SK-N-MC (cell line): ENCODE results near the gene CDC42BPB.

Experiments used
- DNase-seq: peaks from one replicate; pipeline ENCODE4 v3.0.0-alpha.2; 2011; ENCODE audit warnings: low read depth, low spot score
- H3K27ac ChIP-seq: fragments of 200-600 bp; sonication (generic); 2 replicates; pipeline ENCODE4 v1.5.1; 2016; ENCODE audit warnings: mixed run types
- H3K36me3 ChIP-seq: fragments of 200-600 bp; sonication (generic); 2 replicates; pipeline ENCODE4 v1.6.1; 2017; ENCODE audit warnings: antibody characterized with exemption, low read length, mixed read lengths; ENCODE audit not compliant: insufficient read depth
- H3K4me3 ChIP-seq: fragments of 200-600 bp; sonication (generic); 2 replicates; pipeline ENCODE4 v1.5.1; 2016
- H3K9ac ChIP-seq: fragments of 200-600 bp; sonication (generic); 2 replicates; pipeline ENCODE4 v1.8.0; 2017; ENCODE audit warnings: mixed run types, mixed read lengths; ENCODE audit not compliant: insufficient read length
- H3K9me3 ChIP-seq: fragments of 200-600 bp; sonication (generic); 2 replicates; pipeline ENCODE4 v1.6.1; 2017; ENCODE audit warnings: low read depth, mild to moderate bottlenecking, antibody characterized with exemption, low read length, moderate library complexity, mixed read lengths
- EZH2 ChIP-seq: fragments of 200-600 bp; sonication (generic); IDR thresholded peaks from one replicate; pipeline ENCODE4 v1.6.1; 2017; ENCODE audit warnings: antibody characterized with exemption
- FOXP2 ChIP-seq: optimal IDR thresholded peaks from 2 replicates; pipeline ENCODE3; 2011; ENCODE audit warnings: mild to moderate bottlenecking, moderate library complexity; ENCODE audit not compliant: insufficient read depth; ENCODE audit errors: extremely low read length, control extremely low read depth
- POLR2AphosphoS5 ChIP-seq: IDR thresholded peaks from 2 replicates; pipeline ENCODE4 v1.6.1; 2012; ENCODE audit warnings: mild to moderate bottlenecking, low read depth, low read length, borderline replicate concordance

Gene CDC42BPB

GRCh38 chr14:102964152-102964730, 93.1 kb downstream of the CDC42BPB start:
- no peaks in the 10 kb centered on the region for H3K9me3 ChIP-seq
- no peak overlapping the region for H3K9ac ChIP-seq
- DNase-seq: no peak
- TF ChIP-seq POLR2AphosphoS5: no peak
- TF ChIP-seq EZH2: no peak
- TF ChIP-seq FOXP2: no peak
- H3K36me3 ChIP-seq: peaks cover 72% of the 10 kb centered on the region
- H3K4me3 ChIP-seq: no peak overlapping the region
- no peak overlapping the region for H3K27ac ChIP-seq

- Histone ChIP-seq H3K9ac (no peak overlapping the region), H3K36me3 (peaks cover 69% of the 10 kb centered on the region), H3K9me3 (no peaks in the 10 kb centered on the region), H3K27ac (no peak overlapping the region), H3K4me3 (no peak overlapping the region)
- DNase-seq: no peak
- TF ChIP-seq EZH2 (no peak), POLR2AphosphoS5 (no peak), FOXP2 (no peak)
Observed at GRCh38 chr14:102962111-102962627, 95.2 kb downstream of the CDC42BPB start.

- H3K4me3 ChIP-seq: no peak overlapping the region
Observed at GRCh38 chr14:102958461-102958860, 98.9 kb downstream of the CDC42BPB start.

GRCh38 chr14:102957222-102957621, 100.1 kb downstream of the CDC42BPB start:
- Histone ChIP-seq H3K9me3 (no peaks in the 10 kb centered on the region), H3K4me3 (no peak overlapping the region), H3K27ac (no peak overlapping the region), H3K36me3 (peaks cover 49% of the 10 kb centered on the region), H3K9ac (no peak overlapping the region)
- TF ChIP-seq EZH2: no peak
- no peak for TF ChIP-seq FOXP2
- no peak for TF ChIP-seq POLR2AphosphoS5
- DNase-seq: no peak

More at GRCh38 chr14:102958461-102958860, 98.9 kb downstream of the CDC42BPB start:
- DNase-seq: no peak
- no peak for TF ChIP-seq FOXP2
- TF ChIP-seq EZH2: no peak
- no peak for TF ChIP-seq POLR2AphosphoS5
- Histone ChIP-seq H3K36me3 (peaks cover 51% of the 10 kb centered on the region), H3K9ac (no peak overlapping the region), H3K27ac (no peak overlapping the region), H3K9me3 (no peaks in the 10 kb centered on the region)

GRCh38 chr14:102955636-102956408, 101.5 kb downstream of the CDC42BPB start:
- Histone ChIP-seq H3K9me3 (no peaks in the 10 kb centered on the region), H3K9ac (no peak overlapping the region), H3K27ac (peak overlapping the region; percentile 37), H3K4me3 (no peak overlapping the region), H3K36me3 (peaks cover 50% of the 10 kb centered on the region)
- no peak for TF ChIP-seq POLR2AphosphoS5
- TF ChIP-seq EZH2: no peak
- TF ChIP-seq FOXP2: no peak
- DNase-seq: no peak

GRCh38 chr14:102954081-102954789, 103.1 kb downstream of the CDC42BPB start:
- H3K27ac ChIP-seq: no peak overlapping the region
- H3K36me3 ChIP-seq: peaks cover 56% of the 10 kb centered on the region
- DNase-seq: no peak
- no peaks in the 10 kb centered on the region for H3K9me3 ChIP-seq
- H3K9ac ChIP-seq: no peak overlapping the region
- TF ChIP-seq FOXP2: no peak
- no peak for TF ChIP-seq POLR2AphosphoS5
- H3K4me3 ChIP-seq: no peak overlapping the region

GRCh38 chr14:102953100-102953499, 104.2 kb downstream of the CDC42BPB start:
- H3K9me3 ChIP-seq: no peaks in the 10 kb centered on the region
- no peak overlapping the region for H3K27ac ChIP-seq
- TF ChIP-seq FOXP2 (no peak), EZH2 (no peak)
- no peak overlapping the region for H3K4me3 ChIP-seq
- DNase-seq: no peak
- peaks cover 56% of the 10 kb centered on the region for H3K36me3 ChIP-seq
- H3K9ac ChIP-seq: no peak overlapping the region

- Histone ChIP-seq H3K36me3 (peaks cover 51% of the 10 kb centered on the region), H3K9me3 (no peaks in the 10 kb centered on the region), H3K4me3 (no peak overlapping the region), H3K9ac (no peak overlapping the region), H3K27ac (peak overlapping the region; percentile 76)
- DNase-seq: no peak
- TF ChIP-seq EZH2: no peak
Observed at GRCh38 chr14:102952276-102952675, 105.1 kb downstream of the CDC42BPB start.
